HCT116 (cell line): ENCODE results near the gene PCSK6. TPM values are rescaled to one million over a fixed set of nuclear protein-coding genes. Genes with fewer than 3 reads are reported as not detected.

ENCODE experiments used
- ATAC-seq: fragments of 200-7000 bp; cut with Tn5 transposase; 2 replicates; pipeline ENCODE4 v1.9.1; 2020; ENCODE audit warnings: mild to moderate bottlenecking, moderate library complexity
- BruUV-seq: library from RNA; stranded (reverse); fragments of 400-500 nt; replicated peaks from 2 replicates; lab custom pipeline; 2021; lab: Mats Ljungman, UMichigan
- CTCF ChIA-PET: fragments of 300-600 bp; sonication (Branson Sonifier 250); formaldehyde crosslinking; loops from one replicate; lab custom pipeline; 2021; ENCODE audit warnings: antibody characterized with exemption; lab: Charles Lee
- POLR2A ChIA-PET: fragments of 300-600, 350-600 bp; sonication (Branson Sonifier 250); formaldehyde crosslinking; loops from one replicate; lab custom pipeline; 2021; ENCODE audit warnings: antibody characterized with exemption; lab: Charles Lee
- RAD21 ChIA-PET, 2 experiments: fragments of 300-600 bp; sonication (Branson Sonifier 250); formaldehyde crosslinking; loops; one replicate each; lab custom pipeline; 2023; ENCODE audit warnings: low total read pairs in 2 of 2; ENCODE audit not compliant: uncharacterized antibody in 2 of 2, unreplicated experiment in 2 of 2, low non-redundant PET in 1 of 2; lab: Charles Lee
- DNase-seq: peaks from one replicate; pipeline ENCODE4 v3.0.0-alpha.2; 2010; ENCODE audit warnings: low read depth, low spot score
- H2AFZ ChIP-seq: fragments of 200-600 bp; shearing (Covaris generic), sonication (generic); 2 replicates; pipeline ENCODE4 v1.6.1; 2017; ENCODE audit warnings: low read depth, mixed run types, mixed read lengths, antibody characterized with exemption, low read length; ENCODE audit not compliant: poor library complexity, severe bottlenecking
- H3K27ac ChIP-seq: 2 replicates; pipeline ENCODE4 v1.5.1; 2012; ENCODE audit warnings: low read depth, low read length
- H3K27me3 ChIP-seq: fragments of 200-600 bp; sonication (generic); 2 replicates; pipeline ENCODE4 v1.6.1; 2016; ENCODE audit warnings: mixed run types, low read length, mixed read lengths; ENCODE audit not compliant: insufficient read depth
- H3K36me3 ChIP-seq, 2 experiments: fragments of 200-500 bp in 1 of 2; fragments of 200-600 bp in 1 of 2; sonication (Bioruptor generic) in 1 of 2; sonication (generic) in 1 of 2; 2 replicates each; pipeline versions ENCODE4 v1.5.1 to v1.6.1; 2014 to 2016; ENCODE audit warnings: low read length in 2 of 2, inconsistent platforms in 1 of 2, mixed read lengths in 1 of 2, mixed run types in 1 of 2; ENCODE audit not compliant: insufficient read depth in 2 of 2, control insufficient read depth in 1 of 2
- H3K4me1 ChIP-seq, 2 experiments: fragments of 200-600 bp in 1 of 2; sonication (generic) in 1 of 2; 2 replicates each; pipeline versions ENCODE4 v1.5.1 to v1.6.1; 2012 to 2017; ENCODE audit warnings: low read length in 2 of 2, inconsistent platforms in 1 of 2, mild to moderate bottlenecking in 1 of 2, mixed read lengths in 1 of 2, mixed run types in 1 of 2, moderate library complexity in 1 of 2; ENCODE audit not compliant: insufficient read depth in 2 of 2, control insufficient read depth in 1 of 2
- H3K4me2 ChIP-seq: fragments of 200-600 bp; sonication (generic); 2 replicates; pipeline ENCODE4 v1.6.1; 2017; ENCODE audit warnings: mixed run types, low read length, mixed read lengths
- H3K4me3 ChIP-seq, 2 experiments: fragments of 200-600 bp in 1 of 2; sonication (generic) in 1 of 2; replicated peaks in 1 of 2; 2 replicates each; pipeline ENCODE4 v1.5.1; 2011 to 2016; ENCODE audit warnings: low read length in 2 of 2, control low read depth in 1 of 2, low read depth in 1 of 2, mild to moderate bottlenecking in 1 of 2, mixed read lengths in 1 of 2, mixed run types in 1 of 2
- H3K79me2 ChIP-seq: fragments of 200-600 bp; sonication (generic); 2 replicates; pipeline ENCODE4 v1.6.1; 2017; ENCODE audit warnings: mild to moderate bottlenecking, mixed run types, low read length, moderate library complexity, mixed read lengths; ENCODE audit not compliant: insufficient read depth
- H3K9ac ChIP-seq: fragments of 200-600 bp; sonication (generic); 2 replicates; pipeline ENCODE4 v1.6.1; 2016; ENCODE audit warnings: low read length, mixed read lengths
- H3K9me2 ChIP-seq: fragments of 200-600 bp; sonication (generic), shearing (Covaris generic); 2 replicates; pipeline ENCODE4 v1.6.1; 2017; ENCODE audit warnings: mixed run types, mild to moderate bottlenecking, moderate library complexity; ENCODE audit not compliant: insufficient read depth
- H3K9me3 ChIP-seq, 2 experiments: fragments of 200-500 bp in 1 of 2; fragments of 200-600 bp in 1 of 2; sonication (Bioruptor generic) in 1 of 2; sonication (generic) in 1 of 2; 2 replicates each; pipeline ENCODE4 v1.6.1; 2014 to 2017; ENCODE audit warnings: low read length in 2 of 2, mixed read lengths in 2 of 2, inconsistent platforms in 1 of 2, low read depth in 1 of 2, mild to moderate bottlenecking in 1 of 2, mixed run types in 1 of 2, moderate library complexity in 1 of 2; ENCODE audit not compliant: control insufficient read depth in 1 of 2, insufficient read depth in 1 of 2
- H4K20me1 ChIP-seq: fragments of 200-600 bp; sonication (generic), shearing (Covaris generic); 2 replicates; pipeline ENCODE4 v1.6.1; 2017; ENCODE audit warnings: mixed run types, mild to moderate bottlenecking, moderate library complexity; ENCODE audit not compliant: insufficient read depth
- CBX3 ChIP-seq: IDR thresholded peaks from 2 replicates; pipeline ENCODE4 v1.6.1; 2012; ENCODE audit warnings: low read depth
- CEBPB ChIP-seq: IDR thresholded peaks from 2 replicates; pipeline ENCODE4 v1.6.1; 2012; ENCODE audit warnings: low read depth
- EGR1 ChIP-seq: IDR thresholded peaks from 2 replicates; pipeline ENCODE4 v1.6.1; 2012; ENCODE audit warnings: low read depth
- ELF1 ChIP-seq: IDR thresholded peaks from 2 replicates; pipeline ENCODE4 v1.6.1; 2012; ENCODE audit warnings: low read depth, borderline replicate concordance
- POLR2AphosphoS5 ChIP-seq: IDR thresholded peaks from 2 replicates; pipeline ENCODE4 v1.6.1; 2011; ENCODE audit warnings: mild to moderate bottlenecking, low read depth, low read length, moderate library complexity
- SIN3A ChIP-seq: IDR thresholded peaks from 2 replicates; pipeline ENCODE4 v1.6.1; 2012; ENCODE audit warnings: low read depth
- SP1 ChIP-seq: IDR thresholded peaks from 2 replicates; pipeline ENCODE4 v1.6.1; 2012; ENCODE audit warnings: low read depth
- SRF ChIP-seq: IDR thresholded peaks from 2 replicates; pipeline ENCODE4 v1.6.1; 2012; ENCODE audit warnings: low read depth
- TCF7L2 ChIP-seq: IDR thresholded peaks from 2 replicates; pipeline ENCODE4 v1.7.0; 2011; ENCODE audit warnings: borderline replicate concordance, inconsistent platforms; ENCODE audit not compliant: insufficient read depth, insufficient read length; ENCODE audit errors: extremely low read depth
- YY1 ChIP-seq: IDR thresholded peaks from 2 replicates; pipeline ENCODE4 v1.6.1; 2011; ENCODE audit warnings: low read length, low read depth, moderate library complexity, mild to moderate bottlenecking; ENCODE audit not compliant: insufficient replicate concordance; ENCODE audit errors: extremely low read depth
- ZNF274 ChIP-seq: fragments of 200-500 bp; sonication (Bioruptor generic); IDR thresholded peaks from 2 replicates; pipeline ENCODE4 v1.6.1; 2014; ENCODE audit warnings: mild to moderate bottlenecking, low read depth, low read length, inconsistent platforms
- intact Hi-C: fragments of 100-400 bp; cut with micrococcal nuclease; formaldehyde crosslinking; loops from 2 replicates; pipeline ENCODE4 v1.10.0; 2022
- total RNA-seq: library from RNA; stranded (reverse); gene quantifications from one replicate; pipeline ENCODE4 v1.2.1, GENCODE V29; 2021; ENCODE audit not compliant: unreplicated experiment
- TF ChIP-seq, protein P1 (sequence below): IDR thresholded peaks from 2 replicates; pipeline ENCODE4 v1.6.1; 2012
- TF ChIP-seq, protein P2 (sequence below): IDR thresholded peaks from 2 replicates; pipeline ENCODE4 v1.6.1; 2012; ENCODE audit warnings: low read depth

Gene PCSK6
- total RNA-seq, 1 experiment from 2014 or later, result 13.5 TPM

DNA sequence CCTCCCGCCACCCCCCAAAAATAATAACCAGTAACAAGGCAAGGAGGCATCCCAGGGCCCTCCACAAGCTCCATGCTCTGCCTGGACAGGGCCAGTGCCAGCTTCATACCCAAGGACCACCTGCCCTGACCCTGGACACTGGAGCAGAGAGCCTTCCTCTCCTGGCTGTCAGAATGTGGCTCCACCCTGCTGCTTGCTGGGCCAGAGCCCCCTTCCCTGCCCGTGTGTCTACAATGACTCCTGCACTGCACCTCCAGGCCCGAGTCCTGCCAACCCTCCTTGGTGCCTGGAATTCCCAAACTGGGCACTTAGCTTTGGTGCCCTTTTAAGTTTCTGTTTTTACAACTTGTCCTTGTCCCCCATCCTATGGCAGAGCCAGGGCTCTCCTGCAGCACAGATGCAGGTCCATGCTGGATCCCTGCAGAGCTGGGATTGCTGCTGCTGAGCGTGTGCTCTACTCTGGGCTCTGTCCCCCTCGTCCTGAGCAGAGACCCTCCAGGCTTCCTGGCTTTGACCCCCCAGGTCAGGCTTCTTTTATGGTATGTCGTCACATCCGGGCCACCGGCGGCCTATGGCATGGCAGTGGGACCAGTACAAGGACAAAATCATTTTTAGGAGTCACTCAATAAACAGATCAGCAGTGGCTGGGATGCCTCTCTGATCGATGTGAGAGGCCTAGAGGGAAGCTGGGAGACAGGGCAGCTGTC lies 183.0 kb downstream of the PCSK6 start:
- BruUV-seq, result no TSS peak
- no peak overlapping the region for H3K4me2 ChIP-seq
- H3K9ac ChIP-seq, result no peak overlapping the region
- no peaks in the 10 kb centered on the region for H3K4me1 ChIP-seq
- ChIA-PET RAD21 (no interaction called here), CTCF (no interaction called here), POLR2A (no interaction called here)
- no peaks in the 10 kb centered on the region for H3K9me2 ChIP-seq
- no peak overlapping the region for H3K27ac ChIP-seq
- no peaks in the 10 kb centered on the region for H3K79me2 ChIP-seq
- H2AFZ ChIP-seq, result no peak overlapping the region
- H3K9me3 ChIP-seq, result no peaks in the 10 kb centered on the region
- H3K36me3 ChIP-seq, result no peaks in the 10 kb centered on the region
- intact Hi-C loops, result no loop called here
- no peak overlapping the region for H3K4me3 ChIP-seq
- H4K20me1 ChIP-seq, result no peaks in the 10 kb centered on the region
- H3K27me3 ChIP-seq, result no peaks in the 10 kb centered on the region
- TF ChIP-seq CBX3, result no peak
- no peak for TF ChIP-seq SIN3A
- no peak for TF ChIP-seq TCF7L2
- no peak for TF ChIP-seq POLR2AphosphoS5
- TF ChIP-seq, protein P1, sequence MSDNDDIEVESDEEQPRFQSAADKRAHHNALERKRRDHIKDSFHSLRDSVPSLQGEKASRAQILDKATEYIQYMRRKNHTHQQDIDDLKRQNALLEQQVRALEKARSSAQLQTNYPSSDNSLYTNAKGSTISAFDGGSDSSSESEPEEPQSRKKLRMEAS, result no peak
- no peak for TF ChIP-seq EGR1
- no peak for TF ChIP-seq CEBPB
- TF ChIP-seq YY1, result no peak
- TF ChIP-seq, protein P2, sequence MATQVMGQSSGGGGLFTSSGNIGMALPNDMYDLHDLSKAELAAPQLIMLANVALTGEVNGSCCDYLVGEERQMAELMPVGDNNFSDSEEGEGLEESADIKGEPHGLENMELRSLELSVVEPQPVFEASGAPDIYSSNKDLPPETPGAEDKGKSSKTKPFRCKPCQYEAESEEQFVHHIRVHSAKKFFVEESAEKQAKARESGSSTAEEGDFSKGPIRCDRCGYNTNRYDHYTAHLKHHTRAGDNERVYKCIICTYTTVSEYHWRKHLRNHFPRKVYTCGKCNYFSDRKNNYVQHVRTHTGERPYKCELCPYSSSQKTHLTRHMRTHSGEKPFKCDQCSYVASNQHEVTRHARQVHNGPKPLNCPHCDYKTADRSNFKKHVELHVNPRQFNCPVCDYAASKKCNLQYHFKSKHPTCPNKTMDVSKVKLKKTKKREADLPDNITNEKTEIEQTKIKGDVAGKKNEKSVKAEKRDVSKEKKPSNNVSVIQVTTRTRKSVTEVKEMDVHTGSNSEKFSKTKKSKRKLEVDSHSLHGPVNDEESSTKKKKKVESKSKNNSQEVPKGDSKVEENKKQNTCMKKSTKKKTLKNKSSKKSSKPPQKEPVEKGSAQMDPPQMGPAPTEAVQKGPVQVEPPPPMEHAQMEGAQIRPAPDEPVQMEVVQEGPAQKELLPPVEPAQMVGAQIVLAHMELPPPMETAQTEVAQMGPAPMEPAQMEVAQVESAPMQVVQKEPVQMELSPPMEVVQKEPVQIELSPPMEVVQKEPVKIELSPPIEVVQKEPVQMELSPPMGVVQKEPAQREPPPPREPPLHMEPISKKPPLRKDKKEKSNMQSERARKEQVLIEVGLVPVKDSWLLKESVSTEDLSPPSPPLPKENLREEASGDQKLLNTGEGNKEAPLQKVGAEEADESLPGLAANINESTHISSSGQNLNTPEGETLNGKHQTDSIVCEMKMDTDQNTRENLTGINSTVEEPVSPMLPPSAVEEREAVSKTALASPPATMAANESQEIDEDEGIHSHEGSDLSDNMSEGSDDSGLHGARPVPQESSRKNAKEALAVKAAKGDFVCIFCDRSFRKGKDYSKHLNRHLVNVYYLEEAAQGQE, result no peak
- TF ChIP-seq SRF, result no peak
- no peak for TF ChIP-seq SP1
- TF ChIP-seq ZNF274, result no peak
- TF ChIP-seq ELF1, result no peak
- ATAC-seq (no peak), DNase-seq (no peak)
